Liver (tissue), 9 donors: ENCODE measurements around the gene ADM2. TPM values are rescaled to one million over a fixed set of nuclear protein-coding genes. Genes with fewer than 3 reads are reported as not detected.

ENCODE experiments used
- DNase-seq: peaks from one replicate; pipeline ENCODE4 v3.0.0-alpha.2; 2017; ENCODE audit warnings: low spot score
- H3K27ac ChIP-seq, 2 donors: one replicate each; pipeline ENCODE4 v1.7.0; 2013; ENCODE audit warnings: inconsistent platforms in 2 of 2, low read length in 2 of 2, control low read depth in 1 of 2, low read depth in 1 of 2, mild to moderate bottlenecking in 1 of 2
- H3K27me3 ChIP-seq, 4 donors: one replicate each; pipeline versions ENCODE4 v1.6.1 to v1.7.0; 2013; ENCODE audit warnings: low read length in 3 of 4, inconsistent platforms in 1 of 4, mild to moderate bottlenecking in 1 of 4, moderate library complexity in 1 of 4; ENCODE audit not compliant: control insufficient read depth in 4 of 4, insufficient read depth in 4 of 4
- H3K36me3 ChIP-seq, 4 donors: one replicate each; pipeline versions ENCODE4 v1.6.1 to v1.7.0; 2013; ENCODE audit warnings: low read length in 3 of 4, mild to moderate bottlenecking in 3 of 4, low read depth in 1 of 4, moderate library complexity in 1 of 4; ENCODE audit not compliant: control insufficient read depth in 4 of 4, insufficient read depth in 3 of 4
- H3K4me1 ChIP-seq, 4 donors: one replicate each; pipeline versions ENCODE4 v1.6.1 to v1.7.0; 2013; ENCODE audit warnings: low read length in 3 of 4, mild to moderate bottlenecking in 3 of 4, moderate library complexity in 1 of 4; ENCODE audit not compliant: control insufficient read depth in 4 of 4, insufficient read depth in 4 of 4
- H3K4me3 ChIP-seq, 3 donors: one replicate each; pipeline versions ENCODE4 v1.6.1 to v1.7.0; 2013; ENCODE audit warnings: low read length in 3 of 3, control low read depth in 1 of 3, low read depth in 1 of 3, mild to moderate bottlenecking in 1 of 3
- H3K9ac ChIP-seq, 2 donors: one replicate each; pipeline ENCODE4 v1.7.0; 2013; ENCODE audit warnings: low read length in 2 of 2, mild to moderate bottlenecking in 2 of 2, moderate library complexity in 2 of 2, control low read depth in 1 of 2, low read depth in 1 of 2
- H3K9me3 ChIP-seq, 4 donors: one replicate each; pipeline versions ENCODE4 v1.6.1 to v1.7.0; 2013; ENCODE audit warnings: low read length in 3 of 4; ENCODE audit not compliant: control insufficient read depth in 4 of 4
- FOXA1 ChIP-seq: IDR thresholded peaks from 2 replicates; pipeline ENCODE4 v1.6.1; 2016; ENCODE audit warnings: antibody characterized with exemption
- FOXA2 ChIP-seq: IDR thresholded peaks from 2 replicates; pipeline ENCODE4 v1.6.1; 2016; ENCODE audit warnings: antibody characterized with exemption
- GABPA ChIP-seq, 2 donors: IDR thresholded peaks in 1 of 2; conservative IDR thresholded peaks in 1 of 2; 2 replicates each; pipeline ENCODE4 v1.6.1; 2016; ENCODE audit warnings: antibody characterized with exemption in 2 of 2, mild to moderate bottlenecking in 1 of 2, moderate library complexity in 1 of 2
- HNF4A ChIP-seq, 2 donors: conservative IDR thresholded peaks; 2 replicates each; pipeline ENCODE4 v1.6.1; 2016; ENCODE audit warnings: antibody characterized with exemption in 2 of 2, mild to moderate bottlenecking in 2 of 2
- HNF4G ChIP-seq: IDR thresholded peaks from 2 replicates; pipeline ENCODE4 v1.6.1; 2016; ENCODE audit warnings: antibody characterized with exemption
- JUND ChIP-seq, 2 donors: IDR thresholded peaks; 2 replicates each; pipeline ENCODE4 v1.6.1; 2016; ENCODE audit warnings: antibody characterized with exemption in 2 of 2
- NR2F2 ChIP-seq: IDR thresholded peaks from 2 replicates; pipeline ENCODE4 v1.6.1; 2016; ENCODE audit warnings: antibody characterized with exemption
- RAD21 ChIP-seq, 2 donors: IDR thresholded peaks; 2 replicates each; pipeline ENCODE4 v1.6.1; 2016; ENCODE audit warnings: antibody characterized with exemption in 2 of 2, mild to moderate bottlenecking in 2 of 2
- RXRA ChIP-seq, 2 donors: IDR thresholded peaks; 2 replicates each; pipeline ENCODE4 v1.6.1; 2017 to 2018; ENCODE audit warnings: antibody characterized with exemption in 2 of 2, mild to moderate bottlenecking in 1 of 2
- SP1 ChIP-seq: IDR thresholded peaks from 2 replicates; pipeline ENCODE4 v1.6.1; 2018; ENCODE audit warnings: antibody characterized with exemption, mild to moderate bottlenecking
- TAF1 ChIP-seq: conservative IDR thresholded peaks from 2 replicates; pipeline ENCODE4 v1.6.1; 2016; ENCODE audit warnings: antibody characterized with exemption, mild to moderate bottlenecking
- YY1 ChIP-seq: IDR thresholded peaks from 2 replicates; pipeline ENCODE4 v1.6.1; 2016; ENCODE audit warnings: antibody characterized with exemption, mild to moderate bottlenecking
- WGBS: extraction: QIAGEN DNeasy Blood & Tissue Kit; methylation state at CpG from one replicate; pipeline ENCODE4 v1.1.7; 2013; 5-methylcytosine and 5-hydroxymethylcytosine counted together
- polyA plus RNA-seq, 2 donors: library from polyadenylated mRNA; stranded (reverse) in 1 of 2; unstranded in 1 of 2; fragments of 200-250 nt in 1 of 2; fragments of >200 nt in 1 of 2; fragmentation: Nextera tagmentation in 1 of 2; extraction: Ambion mirVana in 1 of 2; gene quantifications; one replicate each; pipeline versions ENCODE4 v1.2.1 to v1.2.3, GENCODE V29; 2013 to 2015
- total RNA-seq, 2 donors: library from RNA; depleted of rRNA; stranded (reverse); fragments of >200 nt; gene quantifications; one replicate each; pipeline ENCODE4 v1.2.3, GENCODE V29; 2014
- TF ChIP-seq, protein P1 (sequence below): IDR thresholded peaks from 2 replicates; pipeline ENCODE4 v1.6.1; 2016; ENCODE audit warnings: antibody characterized with exemption
- TF ChIP-seq, protein P2 (sequence below): IDR thresholded peaks from 2 replicates; pipeline ENCODE4 v1.6.1; 2016; ENCODE audit warnings: antibody characterized with exemption
- TF ChIP-seq, protein P3 (sequence below): IDR thresholded peaks from 2 replicates; pipeline ENCODE4 v1.6.1; 2016; ENCODE audit warnings: antibody characterized with exemption, mild to moderate bottlenecking
- TF ChIP-seq, protein P4 (sequence below): fragments of 150-350 bp; IDR thresholded peaks from 2 replicates; pipeline ENCODE4 v1.5.1; 2017; ENCODE audit warnings: improper control_type of control experiment, low read depth, low read length; ENCODE audit not compliant: missing input control
- donor health status: healthy.
- donor health status: healthy.
- donor health status: healthy.
- donor health status: healthy.
- donor health status: healthy.

Gene ADM2
- total and polyA plus RNA-seq, 4 donors = 0.79 to 2.8 (median 1.3) TPM

- Histone ChIP-seq H3K9ac (no peak overlapping the region), H3K27me3 (no peaks in the 10 kb centered on the region), H3K9me3 (no peaks in the 10 kb centered on the region), H3K4me1 (peaks cover 0 to 2% (median 0%) of the 10 kb centered on the region in 4 donors), H3K4me3 (no peak overlapping the region), H3K36me3 (peaks cover 27 to 82% (median 49%) of the 10 kb centered on the region in 4 donors), H3K27ac (no peak overlapping the region)
- TF ChIP-seq, protein P1, sequence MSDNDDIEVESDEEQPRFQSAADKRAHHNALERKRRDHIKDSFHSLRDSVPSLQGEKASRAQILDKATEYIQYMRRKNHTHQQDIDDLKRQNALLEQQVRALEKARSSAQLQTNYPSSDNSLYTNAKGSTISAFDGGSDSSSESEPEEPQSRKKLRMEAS = no peak
- no peak for TF ChIP-seq FOXA2
- no peak for TF ChIP-seq YY1
- WGBS = 87% methylated on average over 20 of the region's 20 CpGs
- DNase-seq = no peak
Observed at GRCh38 chr22:50435291-50436014, 45.9 kb upstream of the ADM2 start.

GRCh38 chr22:50436015-50436830 lies 45.1 kb upstream of the ADM2 start:
- no peaks in the 10 kb centered on the region for H3K27me3 ChIP-seq
- H3K9me3 ChIP-seq = no peaks in the 10 kb centered on the region
- H3K27ac ChIP-seq = no peak overlapping the region
- WGBS = 93% methylated on average over 37 of the region's 37 CpGs
- DNase-seq = no peak
- peaks cover 25 to 79% (median 48%) of the 10 kb centered on the region in 4 donors for H3K36me3 ChIP-seq
- H3K4me1 ChIP-seq = peaks cover 0 to 3% (median 0%) of the 10 kb centered on the region in 4 donors
- H3K4me3 ChIP-seq = no peak overlapping the region
- TF ChIP-seq GABPA (IDR thresholded peaks at IDR 0.05 in 1 of 2, conservative IDR thresholded peaks at IDR 0.05 in 1 of 2) (no peak), JUND (IDR thresholded peaks at IDR 0.05) (no peak), HNF4A (conservative IDR thresholded peaks at IDR 0.05) (no peak), RAD21 (IDR thresholded peaks at IDR 0.05) (no peak), FOXA2 (no peak), TAF1 (no peak)
- no peak overlapping the region for H3K9ac ChIP-seq

GRCh38 chr22:50436841-50437341 lies 44.5 kb upstream of the ADM2 start:
- 94% methylated on average over 25 of the region's 25 CpGs for whole genome bisulfite sequencing

More at GRCh38 chr22:50436841-50437341, 44.5 kb upstream of the ADM2 start:
- Histone ChIP-seq H3K36me3 (peaks cover 19 to 75% (median 44%) of the 10 kb centered on the region in 4 donors), H3K9ac (no peak overlapping the region), H3K4me3 (no peak overlapping the region), H3K9me3 (no peaks in the 10 kb centered on the region), H3K4me1 (peaks cover 0 to 3% (median 0%) of the 10 kb centered on the region in 4 donors), H3K27me3 (no peaks in the 10 kb centered on the region), H3K27ac (no peak overlapping the region)
- no peak for DNase-seq
- TF ChIP-seq FOXA1 (no peak), SP1 (no peak), YY1 (no peak), JUND (IDR thresholded peaks at IDR 0.05) (no peak), RAD21 (IDR thresholded peaks at IDR 0.05) (no peak), NR2F2 (no peak), RXRA (IDR thresholded peaks at IDR 0.05) (no peak), HNF4G (no peak)
- TF ChIP-seq, protein P2, sequence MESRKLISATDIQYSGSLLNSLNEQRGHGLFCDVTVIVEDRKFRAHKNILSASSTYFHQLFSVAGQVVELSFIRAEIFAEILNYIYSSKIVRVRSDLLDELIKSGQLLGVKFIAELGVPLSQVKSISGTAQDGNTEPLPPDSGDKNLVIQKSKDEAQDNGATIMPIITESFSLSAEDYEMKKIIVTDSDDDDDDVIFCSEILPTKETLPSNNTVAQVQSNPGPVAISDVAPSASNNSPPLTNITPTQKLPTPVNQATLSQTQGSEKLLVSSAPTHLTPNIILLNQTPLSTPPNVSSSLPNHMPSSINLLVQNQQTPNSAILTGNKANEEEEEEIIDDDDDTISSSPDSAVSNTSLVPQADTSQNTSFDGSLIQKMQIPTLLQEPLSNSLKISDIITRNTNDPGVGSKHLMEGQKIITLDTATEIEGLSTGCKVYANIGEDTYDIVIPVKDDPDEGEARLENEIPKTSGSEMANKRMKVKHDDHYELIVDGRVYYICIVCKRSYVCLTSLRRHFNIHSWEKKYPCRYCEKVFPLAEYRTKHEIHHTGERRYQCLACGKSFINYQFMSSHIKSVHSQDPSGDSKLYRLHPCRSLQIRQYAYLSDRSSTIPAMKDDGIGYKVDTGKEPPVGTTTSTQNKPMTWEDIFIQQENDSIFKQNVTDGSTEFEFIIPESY = no peak
- TF ChIP-seq, protein P3, sequence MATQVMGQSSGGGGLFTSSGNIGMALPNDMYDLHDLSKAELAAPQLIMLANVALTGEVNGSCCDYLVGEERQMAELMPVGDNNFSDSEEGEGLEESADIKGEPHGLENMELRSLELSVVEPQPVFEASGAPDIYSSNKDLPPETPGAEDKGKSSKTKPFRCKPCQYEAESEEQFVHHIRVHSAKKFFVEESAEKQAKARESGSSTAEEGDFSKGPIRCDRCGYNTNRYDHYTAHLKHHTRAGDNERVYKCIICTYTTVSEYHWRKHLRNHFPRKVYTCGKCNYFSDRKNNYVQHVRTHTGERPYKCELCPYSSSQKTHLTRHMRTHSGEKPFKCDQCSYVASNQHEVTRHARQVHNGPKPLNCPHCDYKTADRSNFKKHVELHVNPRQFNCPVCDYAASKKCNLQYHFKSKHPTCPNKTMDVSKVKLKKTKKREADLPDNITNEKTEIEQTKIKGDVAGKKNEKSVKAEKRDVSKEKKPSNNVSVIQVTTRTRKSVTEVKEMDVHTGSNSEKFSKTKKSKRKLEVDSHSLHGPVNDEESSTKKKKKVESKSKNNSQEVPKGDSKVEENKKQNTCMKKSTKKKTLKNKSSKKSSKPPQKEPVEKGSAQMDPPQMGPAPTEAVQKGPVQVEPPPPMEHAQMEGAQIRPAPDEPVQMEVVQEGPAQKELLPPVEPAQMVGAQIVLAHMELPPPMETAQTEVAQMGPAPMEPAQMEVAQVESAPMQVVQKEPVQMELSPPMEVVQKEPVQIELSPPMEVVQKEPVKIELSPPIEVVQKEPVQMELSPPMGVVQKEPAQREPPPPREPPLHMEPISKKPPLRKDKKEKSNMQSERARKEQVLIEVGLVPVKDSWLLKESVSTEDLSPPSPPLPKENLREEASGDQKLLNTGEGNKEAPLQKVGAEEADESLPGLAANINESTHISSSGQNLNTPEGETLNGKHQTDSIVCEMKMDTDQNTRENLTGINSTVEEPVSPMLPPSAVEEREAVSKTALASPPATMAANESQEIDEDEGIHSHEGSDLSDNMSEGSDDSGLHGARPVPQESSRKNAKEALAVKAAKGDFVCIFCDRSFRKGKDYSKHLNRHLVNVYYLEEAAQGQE = no peak
- TF ChIP-seq, protein P4, sequence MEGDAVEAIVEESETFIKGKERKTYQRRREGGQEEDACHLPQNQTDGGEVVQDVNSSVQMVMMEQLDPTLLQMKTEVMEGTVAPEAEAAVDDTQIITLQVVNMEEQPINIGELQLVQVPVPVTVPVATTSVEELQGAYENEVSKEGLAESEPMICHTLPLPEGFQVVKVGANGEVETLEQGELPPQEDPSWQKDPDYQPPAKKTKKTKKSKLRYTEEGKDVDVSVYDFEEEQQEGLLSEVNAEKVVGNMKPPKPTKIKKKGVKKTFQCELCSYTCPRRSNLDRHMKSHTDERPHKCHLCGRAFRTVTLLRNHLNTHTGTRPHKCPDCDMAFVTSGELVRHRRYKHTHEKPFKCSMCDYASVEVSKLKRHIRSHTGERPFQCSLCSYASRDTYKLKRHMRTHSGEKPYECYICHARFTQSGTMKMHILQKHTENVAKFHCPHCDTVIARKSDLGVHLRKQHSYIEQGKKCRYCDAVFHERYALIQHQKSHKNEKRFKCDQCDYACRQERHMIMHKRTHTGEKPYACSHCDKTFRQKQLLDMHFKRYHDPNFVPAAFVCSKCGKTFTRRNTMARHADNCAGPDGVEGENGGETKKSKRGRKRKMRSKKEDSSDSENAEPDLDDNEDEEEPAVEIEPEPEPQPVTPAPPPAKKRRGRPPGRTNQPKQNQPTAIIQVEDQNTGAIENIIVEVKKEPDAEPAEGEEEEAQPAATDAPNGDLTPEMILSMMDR = no peak
